Esophagus (tissue), 2 donors: ENCODE data around the gene KIR2DL1. TPM values are rescaled to one million over a fixed set of nuclear protein-coding genes. Genes with fewer than 3 reads are reported as not detected.
"Not testable (repeated sequence)": the region's sequence is repeated elsewhere in the genome, so short reads cannot be mapped to it uniquely, and the experiment has no call there.

Source experiments
- H3K27ac ChIP-seq, 2 donors: one replicate each; pipeline ENCODE4 v1.5.1; 2013; ENCODE audit warnings: low read depth in 2 of 2, mild to moderate bottlenecking in 2 of 2, inconsistent platforms in 1 of 2, low read length in 1 of 2, moderate library complexity in 1 of 2
- H3K27me3 ChIP-seq, 2 donors: one replicate each; pipeline ENCODE4 v1.6.1; 2013; ENCODE audit warnings: low read length in 2 of 2, control low read depth in 1 of 2, mild to moderate bottlenecking in 1 of 2; ENCODE audit not compliant: insufficient read depth in 2 of 2, control insufficient read depth in 1 of 2
- H3K36me3 ChIP-seq, 2 donors: one replicate each; pipeline ENCODE4 v1.6.1; 2013; ENCODE audit warnings: low read length in 1 of 2; ENCODE audit not compliant: control insufficient read depth in 2 of 2, insufficient read depth in 2 of 2
- H3K4me1 ChIP-seq, 2 donors: one replicate each; pipeline ENCODE4 v1.6.1; 2013; ENCODE audit warnings: low read length in 1 of 2; ENCODE audit not compliant: control insufficient read depth in 2 of 2, insufficient read depth in 2 of 2
- H3K4me3 ChIP-seq, 2 donors: one replicate each; pipeline ENCODE4 v1.5.1; 2013; ENCODE audit warnings: low read length in 2 of 2, mild to moderate bottlenecking in 2 of 2, low read depth in 1 of 2, moderate library complexity in 1 of 2
- H3K9me3 ChIP-seq, 2 donors: one replicate each; pipeline ENCODE4 v1.6.1; 2013; ENCODE audit warnings: mild to moderate bottlenecking in 2 of 2, low read depth in 1 of 2, low read length in 1 of 2, moderate library complexity in 1 of 2; ENCODE audit not compliant: control insufficient read depth in 2 of 2, insufficient read depth in 1 of 2
- WGBS, 2 donors: extraction: QIAGEN DNeasy Blood & Tissue Kit; methylation state at CpG; one replicate each; pipeline ENCODE4 v1.1.7; 2013; 5-methylcytosine and 5-hydroxymethylcytosine counted together
- polyA plus RNA-seq, 2 donors: library from polyadenylated mRNA; stranded (reverse); fragments of 200-250 nt; gene quantifications; one replicate each; pipeline ENCODE4 v1.2.3, GENCODE V29; 2013
- donor health status: healthy with polysubstance abuse.
- donor health status: Bipolar disorder and iron deficiency.

The KIR2DL1 gene
- polyA plus RNA-seq = not detected

DNA sequence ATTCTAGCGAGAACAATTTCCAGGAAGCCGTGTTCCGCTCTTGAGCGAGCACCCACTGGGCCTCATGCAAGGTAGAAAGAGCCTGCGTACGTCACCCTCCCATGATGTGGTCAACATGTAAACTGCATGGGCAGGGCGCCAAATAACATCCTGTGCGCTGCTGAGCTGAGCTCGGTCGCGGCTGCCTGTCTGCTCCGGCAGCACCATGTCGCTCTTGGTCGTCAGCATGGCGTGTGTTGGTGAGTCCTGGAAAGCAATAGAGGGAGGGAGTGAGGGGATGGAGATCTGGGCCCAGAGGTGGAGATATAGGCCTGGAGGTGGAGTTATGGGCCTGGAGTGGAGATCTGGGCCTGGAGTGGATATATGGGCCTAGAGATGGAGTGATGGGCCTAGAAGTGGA, at the start of gene KIR2DL1:
Gene KIR2DL1, plus strand, starts transcription at position 148 of the 400 bp plus-strand sequence. Its CDS starts 58 bp downstream, at position 206.
- H3K9me3 ChIP-seq = not testable (repeated sequence)
- WGBS, 2 donors = 93 to 95% methylated on average over 15 of the region's 15 CpGs

DNA sequence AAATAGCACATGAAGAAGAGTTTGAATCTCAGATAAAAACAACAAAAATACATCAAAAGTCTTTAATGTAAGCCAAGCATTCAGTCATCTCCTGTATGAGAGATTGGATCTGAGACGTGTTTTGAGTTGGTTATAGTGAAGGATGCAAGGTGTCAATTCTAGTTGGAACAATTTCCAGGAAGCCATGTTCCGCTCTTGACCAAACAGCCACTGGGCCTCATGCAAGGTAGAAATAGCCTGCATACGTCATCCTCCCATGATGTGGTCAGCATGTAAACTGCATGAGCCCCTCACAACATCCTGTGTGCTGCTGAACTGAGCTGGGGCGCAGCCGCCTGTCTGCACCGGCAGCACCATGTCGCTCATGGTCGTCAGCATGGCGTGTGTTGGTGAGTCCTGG, 45.5 kb upstream of the KIR2DL1 start, which contains the start of gene KIR3DL3:
Gene KIR3DL3, plus strand, starts transcription at position 301 of the 400 bp plus-strand sequence. Its CDS starts 55 bp downstream, at position 356.
- peaks cover 6 to 8% of the 10 kb centered on the region in 2 donors for H3K9me3 ChIP-seq
- no peaks in the 10 kb centered on the region for H3K36me3 ChIP-seq
- WGBS, 2 donors = 82 to 85% methylated on average over 9 of the region's 9 CpGs
- no peak within 1 kb of the TSS for H3K27ac ChIP-seq
- no peaks in the 10 kb centered on the region for H3K27me3 ChIP-seq
- no peak within 1 kb of the TSS for H3K4me3 ChIP-seq
- no peaks in the 10 kb centered on the region for H3K4me1 ChIP-seq

More for the DNA sequence above, at the start of gene KIR2DL1:
- H3K36me3 ChIP-seq, H3K27me3 ChIP-seq, H3K4me1 ChIP-seq, H3K4me3 ChIP-seq, H3K27ac ChIP-seq: not testable (repeated sequence)

- Histone ChIP-seq H3K9me3 (peaks cover 6 to 8% of the 10 kb centered on the region in 2 donors), H3K27ac (no peak overlapping the region), H3K4me3 (no peak overlapping the region), H3K36me3 (no peaks in the 10 kb centered on the region), H3K4me1 (no peaks in the 10 kb centered on the region), H3K27me3 (no peaks in the 10 kb centered on the region)
- 58 to 68% methylated on average over 3 of the region's 3 CpGs for WGBS, 2 donors
These were observed 44.9 kb upstream of the KIR2DL1 start for GRCh38 chr19:54724644-54725043.

- Histone ChIP-seq H3K27ac (no peak overlapping the region), H3K36me3 (no peaks in the 10 kb centered on the region), H3K4me3 (no peak overlapping the region), H3K4me1 (no peaks in the 10 kb centered on the region), H3K27me3 (no peaks in the 10 kb centered on the region), H3K9me3 (peaks cover 6 to 8% of the 10 kb centered on the region in 2 donors)
- 78 to 81% methylated on average over 7 of the region's 7 CpGs for WGBS, 2 donors
These were observed 44.3 kb upstream of the KIR2DL1 start for GRCh38 chr19:54725321-54725720.

- Histone ChIP-seq H3K4me1 (no peaks in the 10 kb centered on the region), H3K36me3 (no peaks in the 10 kb centered on the region)
- WGBS, 2 donors = 67 to 72% methylated on average over 10 of the region's 10 CpGs
These were observed 42.0 kb upstream of the KIR2DL1 start for GRCh38 chr19:54727562-54727961.

GRCh38 chr19:54728167-54728566, 41.4 kb upstream of the KIR2DL1 start:
- 56% methylated on average over 3 of the region's 3 CpGs for WGBS, 2 donors
- Histone ChIP-seq H3K4me3 (no peak overlapping the region), H3K9me3 (peaks cover 4 to 8% of the 10 kb centered on the region in 2 donors), H3K27ac (no peak overlapping the region), H3K36me3 (no peaks in the 10 kb centered on the region), H3K4me1 (no peaks in the 10 kb centered on the region), H3K27me3 (no peaks in the 10 kb centered on the region)

More at GRCh38 chr19:54727562-54727961, 42.0 kb upstream of the KIR2DL1 start:
- no peak overlapping the region for H3K4me3 ChIP-seq
- H3K27me3 ChIP-seq = no peaks in the 10 kb centered on the region
- peaks cover 4 to 8% of the 10 kb centered on the region in 2 donors for H3K9me3 ChIP-seq
- no peak overlapping the region for H3K27ac ChIP-seq

DNA sequence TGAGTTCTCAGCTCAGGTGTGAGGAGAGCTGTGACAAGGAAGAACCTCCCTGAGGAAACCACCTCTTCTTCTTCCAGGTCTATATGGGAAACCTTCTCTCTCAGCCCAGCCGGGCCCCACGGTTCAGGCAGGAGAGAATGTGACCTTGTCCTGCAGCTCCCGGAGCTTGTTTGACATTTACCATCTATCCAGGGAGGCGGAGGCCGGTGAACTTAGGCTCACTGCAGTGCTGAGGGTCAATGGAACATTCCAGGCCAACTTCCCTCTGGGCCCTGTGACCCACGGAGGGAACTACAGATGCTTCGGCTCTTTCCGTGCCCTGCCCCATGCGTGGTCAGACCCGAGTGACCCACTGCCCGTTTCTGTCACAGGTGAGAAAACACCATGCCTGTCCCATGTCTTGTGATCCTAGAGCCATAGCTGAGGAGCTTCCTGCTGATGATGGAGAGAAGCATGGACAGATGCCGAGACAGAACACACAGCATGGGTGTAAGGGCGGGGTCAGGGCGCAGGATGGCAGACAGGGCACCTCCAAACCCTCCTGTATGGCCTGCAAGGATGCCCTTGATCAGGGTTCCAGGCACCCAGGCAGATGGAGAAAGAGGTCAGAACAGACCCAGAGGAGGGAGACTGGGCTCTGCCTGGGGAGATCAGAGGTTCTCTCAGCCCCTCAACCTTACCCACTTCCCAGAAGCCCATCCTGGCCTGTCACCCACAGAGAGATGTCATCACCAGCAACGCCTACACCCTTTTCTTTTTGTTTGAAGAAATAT, 40.0 kb upstream of the KIR2DL1 start:
- H3K27me3 ChIP-seq = no peaks in the 10 kb centered on the region
- peaks cover 4 to 6% of the 10 kb centered on the region in 2 donors for H3K9me3 ChIP-seq
- 60 to 70% methylated on average over 13 to 15 of the region's 15 CpGs for WGBS, 2 donors
- no peak overlapping the region for H3K27ac ChIP-seq
- no peak overlapping the region for H3K4me3 ChIP-seq
- H3K4me1 ChIP-seq = no peaks in the 10 kb centered on the region
- H3K36me3 ChIP-seq = no peaks in the 10 kb centered on the region

DNA sequence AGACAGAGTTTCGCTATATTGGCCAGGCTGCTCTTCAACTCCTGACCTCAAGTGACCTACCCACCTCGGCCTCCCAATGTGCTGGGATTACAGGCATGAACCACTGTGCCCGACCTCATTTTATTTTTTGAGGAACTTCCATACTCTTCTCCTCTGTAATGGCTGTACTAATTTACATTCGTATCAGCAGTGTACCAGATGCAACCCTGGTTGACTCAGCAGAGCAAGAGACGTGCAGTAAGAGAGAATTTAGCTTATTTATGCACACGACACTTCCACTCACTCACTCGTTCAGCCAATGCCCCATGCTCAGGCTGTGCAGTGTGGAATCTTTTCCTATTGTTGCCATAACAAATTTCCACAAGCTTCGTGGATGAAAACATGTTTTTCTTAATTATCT, 38.4 kb upstream of the KIR2DL1 start:
- Histone ChIP-seq H3K27ac (no peak overlapping the region), H3K27me3 (no peaks in the 10 kb centered on the region), H3K4me1 (no peaks in the 10 kb centered on the region), H3K9me3 (peaks cover 0 to 4% of the 10 kb centered on the region in 2 donors), H3K36me3 (no peaks in the 10 kb centered on the region), H3K4me3 (no peak overlapping the region)
- 51 to 63% methylated on average over 8 of the region's 8 CpGs for WGBS, 2 donors

DNA sequence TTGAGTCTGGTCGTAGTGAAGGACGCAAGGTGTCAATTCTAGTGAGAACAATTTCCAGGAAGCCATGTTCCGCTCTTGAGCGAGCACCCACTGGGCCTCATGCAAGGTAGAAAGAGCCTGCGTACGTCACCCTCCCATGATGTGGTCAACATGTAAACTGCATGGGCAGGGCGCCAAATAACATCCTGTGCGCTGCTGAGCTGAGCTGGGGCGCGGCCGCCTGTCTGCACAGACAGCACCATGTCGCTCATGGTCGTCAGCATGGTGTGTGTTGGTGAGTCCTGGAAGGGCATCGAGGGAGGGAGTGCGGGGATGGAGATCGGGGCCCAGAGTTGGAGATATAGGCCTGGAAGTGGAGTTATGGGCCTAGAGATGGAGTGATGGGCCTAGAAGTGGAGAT, 31.3 kb upstream of the KIR2DL1 start, which contains the start of gene KIR2DL3:
Gene KIR2DL3, plus strand, starts transcription at position 208 of the 400 bp plus-strand sequence. Its CDS starts 33 bp downstream, at position 241.
- WGBS, 2 donors = 88 to 91% methylated on average over 14 to 16 of the region's 16 CpGs
- not testable (repeated sequence) for H3K4me1 ChIP-seq, H3K9me3 ChIP-seq

GRCh38 chr19:54738715-54739114, 30.9 kb upstream of the KIR2DL1 start:
- 79 to 82% methylated on average over 1 of the region's 1 CpG for WGBS, 2 donors
- Histone ChIP-seq H3K27me3 (no peaks in the 10 kb centered on the region), H3K9me3 (no peaks in the 10 kb centered on the region), H3K36me3 (no peaks in the 10 kb centered on the region), H3K4me1 (no peaks in the 10 kb centered on the region), H3K27ac (no peak overlapping the region), H3K4me3 (no peak overlapping the region)

More for the DNA sequence above, 31.3 kb upstream of the KIR2DL1 start, which contains the start of gene KIR2DL3:
- not testable (repeated sequence) for H3K36me3 ChIP-seq, H3K27me3 ChIP-seq, H3K4me3 ChIP-seq, H3K27ac ChIP-seq
